Measurements from ENCODE around the gene HS3ST6. TPM values are rescaled to one million over a fixed set of nuclear protein-coding genes. Genes with fewer than 3 reads are reported as not detected.
A peak's percentile ranks its signal among the peaks of the same experiment; 100 is the strongest.
"Not testable (repeated sequence)": the region's sequence is repeated elsewhere in the genome, so short reads cannot be mapped to it uniquely, and the experiment has no call there.

Gene HS3ST6
- polyA plus RNA-seq, 2 donors: 8.0 to 16.3 TPM

- no peaks in the 10 kb centered on the region for H3K27me3 ChIP-seq (ENCODE audit: control insufficient read depth in 1 of 2, insufficient read depth in 2 of 2, low read length in 2 of 2)
- no peak overlapping the region for H3K4me3 ChIP-seq (ENCODE audit: low read depth in 1 of 2, low read length in 2 of 2)
- no peaks in the 10 kb centered on the region for H3K9me3 ChIP-seq (ENCODE audit: control insufficient read depth in 2 of 2, insufficient read depth in 1 of 2, low read depth in 1 of 2, low read length in 1 of 2)
- no peaks in the 10 kb centered on the region for H3K36me3 ChIP-seq (ENCODE audit: control insufficient read depth in 2 of 2, insufficient read depth in 2 of 2, low read length in 1 of 2)
- no peaks in the 10 kb centered on the region for H3K4me1 ChIP-seq (ENCODE audit: control insufficient read depth in 2 of 2, insufficient read depth in 2 of 2, low read length in 1 of 2)
- H3K27ac ChIP-seq (ENCODE audit: low read depth in 2 of 2, low read length in 1 of 2): no peak overlapping the region
- 65 to 71% methylated on average over 13 of the region's 13 CpGs for WGBS, 2 donors
Measured at GRCh38 chr16:1903220-1903574, 15.0 kb downstream of the HS3ST6 start.

GRCh38 chr16:1902547-1903219, 15.5 kb downstream of the HS3ST6 start:
- no peaks in the 10 kb centered on the region for H3K4me1 ChIP-seq (ENCODE audit: control insufficient read depth in 2 of 2, insufficient read depth in 2 of 2, low read length in 1 of 2)
- no peaks in the 10 kb centered on the region for H3K36me3 ChIP-seq (ENCODE audit: control insufficient read depth in 2 of 2, insufficient read depth in 2 of 2, low read length in 1 of 2)
- H3K27ac ChIP-seq (ENCODE audit: low read depth in 2 of 2, low read length in 1 of 2): no peak overlapping the region
- no peaks in the 10 kb centered on the region for H3K27me3 ChIP-seq (ENCODE audit: control insufficient read depth in 1 of 2, insufficient read depth in 2 of 2, low read length in 2 of 2)
- no peak overlapping the region for H3K4me3 ChIP-seq (ENCODE audit: low read depth in 1 of 2, low read length in 2 of 2)
- H3K9me3 ChIP-seq (ENCODE audit: control insufficient read depth in 2 of 2, insufficient read depth in 1 of 2, low read depth in 1 of 2, low read length in 1 of 2): no peaks in the 10 kb centered on the region
- 82 to 84% methylated on average over 20 of the region's 20 CpGs for WGBS, 2 donors

- H3K27me3 ChIP-seq (ENCODE audit: control insufficient read depth in 1 of 2, insufficient read depth in 2 of 2, low read length in 2 of 2): no peaks in the 10 kb centered on the region
- 42 to 47% methylated on average over 9 of the region's 9 CpGs for WGBS, 2 donors
Measured at GRCh38 chr16:1900452-1900774, 17.8 kb downstream of the HS3ST6 start.

GRCh38 chr16:1899641-1900451, 18.4 kb downstream of the HS3ST6 start:
- H3K36me3 ChIP-seq (ENCODE audit: control insufficient read depth in 2 of 2, insufficient read depth in 2 of 2, low read length in 1 of 2): no peaks in the 10 kb centered on the region
- H3K27ac ChIP-seq (ENCODE audit: low read depth in 2 of 2, low read length in 1 of 2): no peak overlapping the region
- no peaks in the 10 kb centered on the region for H3K9me3 ChIP-seq (ENCODE audit: control insufficient read depth in 2 of 2, insufficient read depth in 1 of 2, low read depth in 1 of 2, low read length in 1 of 2)
- no peak overlapping the region for H3K4me3 ChIP-seq (ENCODE audit: low read depth in 1 of 2, low read length in 2 of 2)
- peaks cover 0 to 10% of the 10 kb centered on the region in 2 donors for H3K4me1 ChIP-seq (ENCODE audit: control insufficient read depth in 2 of 2, insufficient read depth in 2 of 2, low read length in 1 of 2)
- H3K27me3 ChIP-seq (ENCODE audit: control insufficient read depth in 1 of 2, insufficient read depth in 2 of 2, low read length in 2 of 2): no peaks in the 10 kb centered on the region
- WGBS, 2 donors: 60 to 65% methylated on average over 16 of the region's 16 CpGs

More at GRCh38 chr16:1900452-1900774, 17.8 kb downstream of the HS3ST6 start:
- Histone ChIP-seq H3K4me3 (ENCODE audit: low read depth in 1 of 2, low read length in 2 of 2) (no peak overlapping the region), H3K36me3 (ENCODE audit: control insufficient read depth in 2 of 2, insufficient read depth in 2 of 2, low read length in 1 of 2) (no peaks in the 10 kb centered on the region), H3K4me1 (ENCODE audit: control insufficient read depth in 2 of 2, insufficient read depth in 2 of 2, low read length in 1 of 2) (peaks cover 0 to 6% of the 10 kb centered on the region in 2 donors), H3K9me3 (ENCODE audit: control insufficient read depth in 2 of 2, insufficient read depth in 1 of 2, low read depth in 1 of 2, low read length in 1 of 2) (no peaks in the 10 kb centered on the region), H3K27ac (ENCODE audit: low read depth in 2 of 2, low read length in 1 of 2) (peak overlapping the region in 1 of 2 donors; percentile 13)

GRCh38 chr16:1897692-1898091, 20.5 kb downstream of the HS3ST6 start:
- peaks cover 0 to 17% of the 10 kb centered on the region in 2 donors for H3K4me1 ChIP-seq (ENCODE audit: control insufficient read depth in 2 of 2, insufficient read depth in 2 of 2, low read length in 1 of 2)
- not testable (repeated sequence) for H3K27me3 ChIP-seq (ENCODE audit: control insufficient read depth in 1 of 2, insufficient read depth in 2 of 2, low read length in 2 of 2); H3K4me3 ChIP-seq (ENCODE audit: low read depth in 1 of 2, low read length in 2 of 2); H3K9me3 ChIP-seq (ENCODE audit: control insufficient read depth in 2 of 2, insufficient read depth in 1 of 2, low read depth in 1 of 2, low read length in 1 of 2); H3K36me3 ChIP-seq (ENCODE audit: control insufficient read depth in 2 of 2, insufficient read depth in 2 of 2, low read length in 1 of 2); H3K27ac ChIP-seq (ENCODE audit: low read depth in 2 of 2, low read length in 1 of 2)
- WGBS, 2 donors: 67% methylated on average over 2 of the region's 2 CpGs

GRCh38 chr16:1895949-1896675, 22.1 kb downstream of the HS3ST6 start:
- H3K36me3 ChIP-seq (ENCODE audit: control insufficient read depth in 2 of 2, insufficient read depth in 2 of 2, low read length in 1 of 2): no peaks in the 10 kb centered on the region
- no peaks in the 10 kb centered on the region for H3K9me3 ChIP-seq (ENCODE audit: control insufficient read depth in 2 of 2, insufficient read depth in 1 of 2, low read depth in 1 of 2, low read length in 1 of 2)
- no peak overlapping the region for H3K4me3 ChIP-seq (ENCODE audit: low read depth in 1 of 2, low read length in 2 of 2)
- peak overlapping the region; percentile 8 to 69 for H3K27ac ChIP-seq (ENCODE audit: low read depth in 2 of 2, low read length in 1 of 2)
- peaks cover 0 to 17% of the 10 kb centered on the region in 2 donors for H3K4me1 ChIP-seq (ENCODE audit: control insufficient read depth in 2 of 2, insufficient read depth in 2 of 2, low read length in 1 of 2)
- H3K27me3 ChIP-seq (ENCODE audit: control insufficient read depth in 1 of 2, insufficient read depth in 2 of 2, low read length in 2 of 2): no peaks in the 10 kb centered on the region
- 69 to 71% methylated on average over 27 of the region's 27 CpGs for WGBS, 2 donors

- Histone ChIP-seq H3K4me3 (ENCODE audit: low read depth in 1 of 2, low read length in 2 of 2) (no peak overlapping the region), H3K27me3 (ENCODE audit: control insufficient read depth in 1 of 2, insufficient read depth in 2 of 2, low read length in 2 of 2) (peaks cover 0 to 3% of the 10 kb centered on the region in 2 donors), H3K27ac (ENCODE audit: low read depth in 2 of 2, low read length in 1 of 2) (no peak overlapping the region), H3K36me3 (ENCODE audit: control insufficient read depth in 2 of 2, insufficient read depth in 2 of 2, low read length in 1 of 2) (no peaks in the 10 kb centered on the region), H3K9me3 (ENCODE audit: control insufficient read depth in 2 of 2, insufficient read depth in 1 of 2, low read depth in 1 of 2, low read length in 1 of 2) (no peaks in the 10 kb centered on the region), H3K4me1 (ENCODE audit: control insufficient read depth in 2 of 2, insufficient read depth in 2 of 2, low read length in 1 of 2) (peaks cover 0 to 17% of the 10 kb centered on the region in 2 donors)
- WGBS, 2 donors: 79 to 88% methylated on average over 5 of the region's 5 CpGs
Measured at GRCh38 chr16:1895068-1895467, 23.1 kb downstream of the HS3ST6 start.

GRCh38 chr16:1890708-1891050, 27.5 kb downstream of the HS3ST6 start:
- Histone ChIP-seq H3K4me1 (ENCODE audit: control insufficient read depth in 2 of 2, insufficient read depth in 2 of 2, low read length in 1 of 2) (peaks cover 0 to 10% of the 10 kb centered on the region in 2 donors), H3K27me3 (ENCODE audit: control insufficient read depth in 1 of 2, insufficient read depth in 2 of 2, low read length in 2 of 2) (peaks cover 0 to 3% of the 10 kb centered on the region in 2 donors), H3K4me3 (ENCODE audit: low read depth in 1 of 2, low read length in 2 of 2) (no peak overlapping the region), H3K36me3 (ENCODE audit: control insufficient read depth in 2 of 2, insufficient read depth in 2 of 2, low read length in 1 of 2) (no peaks in the 10 kb centered on the region), H3K27ac (ENCODE audit: low read depth in 2 of 2, low read length in 1 of 2) (no peak overlapping the region), H3K9me3 (ENCODE audit: control insufficient read depth in 2 of 2, insufficient read depth in 1 of 2, low read depth in 1 of 2, low read length in 1 of 2) (no peaks in the 10 kb centered on the region)
- 32 to 33% methylated on average over 4 of the region's 4 CpGs for WGBS, 2 donors

GRCh38 chr16:1890024-1890707, 28.0 kb downstream of the HS3ST6 start:
- H3K9me3 ChIP-seq (ENCODE audit: control insufficient read depth in 2 of 2, insufficient read depth in 1 of 2, low read depth in 1 of 2, low read length in 1 of 2): no peaks in the 10 kb centered on the region
- H3K27ac ChIP-seq (ENCODE audit: low read depth in 2 of 2, low read length in 1 of 2): no peak overlapping the region
- 35 to 43% methylated on average over 16 of the region's 16 CpGs for WGBS, 2 donors
- peaks cover 0 to 9% of the 10 kb centered on the region in 2 donors for H3K4me1 ChIP-seq (ENCODE audit: control insufficient read depth in 2 of 2, insufficient read depth in 2 of 2, low read length in 1 of 2)
- no peaks in the 10 kb centered on the region for H3K36me3 ChIP-seq (ENCODE audit: control insufficient read depth in 2 of 2, insufficient read depth in 2 of 2, low read length in 1 of 2)
- peaks cover 0 to 3% of the 10 kb centered on the region in 2 donors for H3K27me3 ChIP-seq (ENCODE audit: control insufficient read depth in 1 of 2, insufficient read depth in 2 of 2, low read length in 2 of 2)
- H3K4me3 ChIP-seq (ENCODE audit: low read depth in 1 of 2, low read length in 2 of 2): no peak overlapping the region

Data from esophagus (tissue), 2 donors.